GM13977 (cell line): ENCODE data around the gene TRAPPC10.

Experiments used
- DNase-seq: peaks from one replicate; pipeline ENCODE4 v3.0.0; 2012; ENCODE audit warnings: low spot score
- in situ Hi-C: fragments of 300-500 bp; cut with MboI; formaldehyde crosslinking; loops from one replicate; pipeline ENCODE4 v1.12.0; 2022; ENCODE audit warnings: low sequenced_read_pairs, low pct_unique_long_range_greater_than_20kb, mixed read lengths, inconsistent platforms; ENCODE audit not compliant: unreplicated experiment
- TF ChIP-seq, protein P1 (sequence below): IDR thresholded peaks from 2 replicates; pipeline ENCODE4 v1.5.1; 2012; ENCODE audit warnings: mild to moderate bottlenecking, control low read depth; ENCODE audit not compliant: insufficient read depth; ENCODE audit errors: extremely low read depth, missing control alignments

TRAPPC10 gene

DNA sequence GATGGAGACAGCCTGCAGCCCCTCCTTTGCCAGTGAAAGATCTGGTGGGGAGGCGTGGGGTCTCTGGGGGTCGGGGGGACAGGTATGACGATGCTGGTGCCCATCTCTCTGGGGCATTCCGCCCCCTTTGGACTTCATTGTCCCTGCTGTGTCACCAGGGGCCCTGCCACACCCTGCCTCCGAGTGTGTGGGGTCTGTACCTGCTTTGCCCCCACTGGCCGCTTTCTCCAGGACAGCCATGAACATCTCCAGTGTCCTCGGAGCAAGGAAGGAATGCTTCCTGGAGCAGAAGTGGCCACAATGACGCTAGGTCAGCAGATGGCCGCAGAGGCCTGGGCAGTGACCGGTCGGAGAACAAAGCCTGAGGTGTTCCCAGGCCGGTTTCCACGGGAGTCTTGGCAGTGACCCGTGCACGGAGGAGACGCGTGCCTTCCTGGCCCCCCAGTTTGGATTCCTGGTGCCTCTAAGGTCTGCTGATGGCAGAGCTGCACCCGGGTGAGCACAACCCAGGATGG, 18.6 kb upstream of the TRAPPC10 start:
- TF ChIP-seq, protein P1, sequence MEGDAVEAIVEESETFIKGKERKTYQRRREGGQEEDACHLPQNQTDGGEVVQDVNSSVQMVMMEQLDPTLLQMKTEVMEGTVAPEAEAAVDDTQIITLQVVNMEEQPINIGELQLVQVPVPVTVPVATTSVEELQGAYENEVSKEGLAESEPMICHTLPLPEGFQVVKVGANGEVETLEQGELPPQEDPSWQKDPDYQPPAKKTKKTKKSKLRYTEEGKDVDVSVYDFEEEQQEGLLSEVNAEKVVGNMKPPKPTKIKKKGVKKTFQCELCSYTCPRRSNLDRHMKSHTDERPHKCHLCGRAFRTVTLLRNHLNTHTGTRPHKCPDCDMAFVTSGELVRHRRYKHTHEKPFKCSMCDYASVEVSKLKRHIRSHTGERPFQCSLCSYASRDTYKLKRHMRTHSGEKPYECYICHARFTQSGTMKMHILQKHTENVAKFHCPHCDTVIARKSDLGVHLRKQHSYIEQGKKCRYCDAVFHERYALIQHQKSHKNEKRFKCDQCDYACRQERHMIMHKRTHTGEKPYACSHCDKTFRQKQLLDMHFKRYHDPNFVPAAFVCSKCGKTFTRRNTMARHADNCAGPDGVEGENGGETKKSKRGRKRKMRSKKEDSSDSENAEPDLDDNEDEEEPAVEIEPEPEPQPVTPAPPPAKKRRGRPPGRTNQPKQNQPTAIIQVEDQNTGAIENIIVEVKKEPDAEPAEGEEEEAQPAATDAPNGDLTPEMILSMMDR = no peak
- in situ Hi-C loops = no loop called here
- no peak for DNase-seq

DNA sequence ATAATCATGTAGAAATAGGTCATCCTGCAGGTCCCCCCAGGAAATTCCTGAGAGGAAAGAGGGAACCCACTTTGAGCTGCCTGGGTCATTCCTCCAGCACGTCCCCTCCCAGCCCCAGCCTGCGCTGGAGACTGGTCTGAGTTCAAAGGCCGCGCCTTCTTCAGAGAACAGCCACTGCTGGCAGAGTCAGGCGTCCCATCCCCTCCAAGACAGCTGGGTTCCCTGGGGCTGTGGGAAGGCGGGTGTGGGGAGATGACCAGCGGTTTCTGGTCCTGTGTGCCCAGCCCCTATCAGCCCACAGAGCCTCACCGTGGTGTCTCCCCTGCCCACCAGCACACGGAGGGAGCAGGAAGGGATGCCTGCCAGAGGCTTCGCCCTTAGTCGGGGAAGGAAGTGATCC, 18.0 kb upstream of the TRAPPC10 start:
- in situ Hi-C loops = no loop called here
- TF ChIP-seq, protein P1 = no peak

DNA sequence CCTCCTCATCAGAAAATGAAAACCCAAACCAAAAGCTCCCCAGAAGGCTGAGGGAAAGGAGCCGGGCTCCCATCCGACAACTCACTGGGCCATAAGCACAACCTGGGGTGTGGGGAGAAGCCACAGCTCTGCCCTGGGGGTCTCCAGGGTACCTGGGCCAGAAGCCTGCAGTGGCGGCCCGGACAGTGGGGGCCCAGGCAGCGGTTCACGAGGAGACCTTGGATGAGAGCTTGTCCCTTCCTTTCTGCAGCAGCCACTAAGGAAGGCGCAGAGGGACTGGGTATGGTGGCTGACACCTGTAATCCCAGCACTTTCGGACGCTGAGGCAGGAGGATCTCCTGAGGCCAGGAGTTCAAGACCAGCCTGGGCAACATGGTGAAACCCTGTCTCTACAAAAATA, 17.5 kb upstream of the TRAPPC10 start:
- in situ Hi-C loops = no loop called here
- DNase-seq = no peak
- TF ChIP-seq, protein P1 = no peak

More for the DNA sequence above, 18.0 kb upstream of the TRAPPC10 start:
- no peak for DNase-seq

DNA sequence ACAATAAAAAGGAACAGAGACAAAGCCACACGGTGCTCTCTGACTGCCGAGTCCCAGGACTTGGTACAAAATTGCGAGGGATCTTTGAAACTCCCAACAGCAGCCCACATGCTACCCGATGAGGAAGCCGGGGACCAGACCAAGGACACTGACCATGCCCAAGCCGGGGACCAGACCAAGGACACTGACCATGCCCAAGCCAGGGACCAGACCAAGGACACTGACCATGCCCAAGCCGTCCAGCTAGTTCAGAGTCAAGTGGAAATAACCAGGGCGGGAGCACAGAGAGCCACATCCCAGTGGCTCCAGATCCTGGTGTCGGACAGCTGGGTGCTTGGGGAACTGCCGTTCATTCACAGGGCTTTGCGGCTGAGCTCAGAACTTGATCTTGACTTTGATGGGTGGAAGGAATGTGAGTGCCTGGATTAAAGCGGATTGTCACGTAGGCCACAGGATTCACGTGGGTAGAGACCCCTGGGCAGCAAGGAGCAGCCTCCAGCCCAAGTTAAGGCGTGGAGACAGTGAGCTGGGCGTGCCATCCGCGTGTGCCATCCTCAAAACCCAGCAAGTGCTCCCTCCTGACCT, 16.5 kb upstream of the TRAPPC10 start:
- DNase-seq = no peak
- in situ Hi-C loops = no loop called here
- TF ChIP-seq, protein P1 = no peak

DNA sequence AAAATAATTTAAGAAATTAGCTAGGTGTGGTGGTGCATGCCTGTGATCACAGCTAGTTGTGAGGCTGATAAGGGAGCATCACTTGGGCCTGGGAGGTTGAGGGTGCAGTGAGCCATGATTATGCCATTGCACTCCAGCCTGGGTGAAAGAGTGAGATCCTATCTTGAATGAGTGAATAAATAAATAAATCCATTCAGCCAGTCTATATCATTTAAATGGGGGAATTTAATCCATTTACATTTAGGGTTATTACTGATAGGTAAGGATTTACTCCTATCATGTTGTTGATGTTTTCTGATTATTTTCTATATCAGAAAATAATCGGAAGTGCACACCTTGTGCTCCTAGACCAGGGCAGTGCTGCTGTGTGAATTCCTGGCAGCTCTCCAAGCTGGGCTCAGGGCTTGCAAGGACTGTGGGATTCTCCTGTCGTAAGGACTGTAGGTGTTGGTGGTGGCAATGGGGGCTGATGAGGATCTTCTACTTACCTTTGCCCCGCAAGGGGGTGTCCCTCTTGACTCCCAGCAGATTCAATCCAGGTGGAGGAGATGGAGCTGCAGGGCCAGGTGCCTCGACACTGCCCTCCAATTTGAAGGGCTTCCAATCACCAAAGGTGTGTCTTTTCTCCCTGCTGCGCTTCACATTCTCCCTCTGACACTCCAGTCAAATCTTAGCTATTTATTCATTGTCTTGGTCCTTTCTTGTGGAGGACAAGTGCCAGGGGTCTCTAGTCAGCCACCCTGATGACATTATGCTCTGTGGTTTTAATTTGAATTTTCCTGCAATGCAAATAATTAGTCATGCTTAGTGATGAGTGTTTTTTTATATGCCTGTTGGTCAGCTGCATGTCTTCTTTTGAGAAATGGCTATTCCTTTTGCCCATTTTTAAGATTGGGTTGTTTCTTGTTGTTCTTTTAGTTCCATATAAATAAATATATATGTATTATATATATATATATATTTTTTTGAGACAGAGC, 14.1 kb upstream of the TRAPPC10 start:
- in situ Hi-C loops = no loop called here
- no peak for DNase-seq

DNA sequence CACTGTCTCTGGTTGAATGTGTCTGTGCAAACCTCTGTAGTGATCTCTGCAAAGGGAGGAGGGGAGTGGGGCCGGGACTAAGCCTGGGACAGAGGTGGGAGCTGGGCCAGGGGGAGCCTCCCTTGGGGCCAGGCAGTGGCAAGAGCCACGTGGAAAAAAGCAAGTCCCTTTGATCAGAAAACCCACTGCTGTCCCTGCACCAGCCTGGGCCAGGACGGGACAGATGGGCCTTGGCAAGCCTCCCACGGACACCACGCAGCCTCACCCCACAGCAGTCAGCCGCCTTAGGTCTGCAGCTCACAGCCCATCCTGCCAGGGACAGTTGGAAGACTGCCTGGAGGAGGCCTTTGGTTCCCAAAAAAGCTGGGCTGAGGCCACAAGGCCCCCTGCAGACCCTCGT, 11.7 kb upstream of the TRAPPC10 start:
- in situ Hi-C loops = no loop called here
- no peak for DNase-seq
- TF ChIP-seq, protein P1 = no peak

More for the DNA sequence above, 14.1 kb upstream of the TRAPPC10 start:
- TF ChIP-seq, protein P1 = no peak
